Astrocyte (in vitro differentiated cells and primary cell): ENCODE measurements around the gene ALK. TPM values are rescaled to one million over a fixed set of nuclear protein-coding genes. Genes with fewer than 3 reads are reported as not detected.

ENCODE experiments used
- DNase-seq: peaks from one replicate; pipeline ENCODE4 v3.0.0-alpha.2; 2010; ENCODE audit warnings: low read depth
- FAIRE-seq: peaks from 2 replicates; lab custom pipeline; 2011; peaks lifted over from hg19 to GRCh38; lab: Jason Lieb, UNC
- H2AFZ ChIP-seq: 2 replicates; pipeline ENCODE4 v1.6.0; 2012; ENCODE audit warnings: low read depth, low read length, inconsistent platforms
- H3K27ac ChIP-seq: 2 replicates; pipeline ENCODE4 v1.5.1; 2011; ENCODE audit warnings: low read depth, low read length, inconsistent platforms
- H3K27me3 ChIP-seq: 2 replicates; pipeline ENCODE4 v1.6.0; 2011; ENCODE audit warnings: low read length, inconsistent platforms; ENCODE audit not compliant: insufficient read depth
- H3K36me3 ChIP-seq: 2 replicates; pipeline ENCODE4 v1.5.1; 2011; ENCODE audit warnings: low read length, inconsistent platforms; ENCODE audit not compliant: insufficient read depth
- H3K4me1 ChIP-seq: 2 replicates; pipeline ENCODE4 v1.5.1; 2011; ENCODE audit warnings: low read length, inconsistent platforms; ENCODE audit not compliant: insufficient read depth
- H3K4me2 ChIP-seq: 2 replicates; pipeline ENCODE4 v1.6.0; 2012; ENCODE audit warnings: low read length, inconsistent platforms
- H3K4me3 ChIP-seq: 2 replicates; pipeline ENCODE4 v1.5.1; 2011; ENCODE audit warnings: low read depth, mild to moderate bottlenecking, low read length, inconsistent platforms; ENCODE audit not compliant: insufficient read depth
- H3K79me2 ChIP-seq: 2 replicates; pipeline ENCODE4 v1.6.0; 2012; ENCODE audit warnings: mild to moderate bottlenecking, low read length, inconsistent platforms; ENCODE audit not compliant: insufficient read depth
- H3K9ac ChIP-seq: 2 replicates; pipeline ENCODE4 v1.6.0; 2012; ENCODE audit warnings: mild to moderate bottlenecking, low read length, inconsistent platforms
- H3K9me3 ChIP-seq: 2 replicates; pipeline ENCODE4 v1.5.1; 2012; ENCODE audit warnings: low read depth, mild to moderate bottlenecking, low read length, inconsistent platforms; ENCODE audit not compliant: insufficient read depth
- H4K20me1 ChIP-seq: 2 replicates; pipeline ENCODE4 v1.6.0; 2012; ENCODE audit warnings: low read length, inconsistent platforms; ENCODE audit not compliant: insufficient read depth
- H3K27ac Mint-ChIP-seq: one replicate; pipeline ENCODE4 v1.8.0; 2021; ENCODE audit warnings: mild to moderate bottlenecking, mixed read lengths; ENCODE audit not compliant: unreplicated experiment
- H3K27me3 Mint-ChIP-seq: one replicate; pipeline ENCODE4 v1.8.0; 2021; ENCODE audit warnings: low read depth, mixed read lengths; ENCODE audit not compliant: unreplicated experiment
- H3K36me3 Mint-ChIP-seq: one replicate; pipeline ENCODE4 v1.8.0; 2021; ENCODE audit warnings: low read depth, mixed read lengths; ENCODE audit not compliant: unreplicated experiment
- H3K4me1 Mint-ChIP-seq: one replicate; pipeline ENCODE4 v1.8.0; 2021; ENCODE audit warnings: low read depth, mixed read lengths; ENCODE audit not compliant: unreplicated experiment
- H3K4me3 Mint-ChIP-seq: one replicate; pipeline ENCODE4 v1.8.0; 2021; ENCODE audit warnings: mild to moderate bottlenecking, moderate library complexity, mixed read lengths; ENCODE audit not compliant: unreplicated experiment
- H3K9me3 Mint-ChIP-seq: one replicate; pipeline ENCODE4 v1.8.0; 2021; ENCODE audit warnings: mild to moderate bottlenecking, mixed read lengths; ENCODE audit not compliant: unreplicated experiment
- CTCF ChIP-seq: IDR thresholded peaks from 2 replicates; pipeline ENCODE4 v1.5.1; 2011; ENCODE audit warnings: low read depth, mild to moderate bottlenecking, inconsistent platforms, low read length, moderate library complexity; ENCODE audit not compliant: insufficient read depth
- EZH2 ChIP-seq: IDR thresholded peaks from 2 replicates; pipeline ENCODE4 v1.6.1; 2012; ENCODE audit warnings: mild to moderate bottlenecking, low read length, inconsistent platforms; ENCODE audit not compliant: insufficient read depth
- total RNA-seq: library from RNA; stranded (reverse); gene quantifications from 2 replicates; pipeline ENCODE4 v1.2.1, GENCODE V29; 2021

Gene ALK
- total RNA-seq, 1 donor from 2014 or later = 0.16 TPM

DNA sequence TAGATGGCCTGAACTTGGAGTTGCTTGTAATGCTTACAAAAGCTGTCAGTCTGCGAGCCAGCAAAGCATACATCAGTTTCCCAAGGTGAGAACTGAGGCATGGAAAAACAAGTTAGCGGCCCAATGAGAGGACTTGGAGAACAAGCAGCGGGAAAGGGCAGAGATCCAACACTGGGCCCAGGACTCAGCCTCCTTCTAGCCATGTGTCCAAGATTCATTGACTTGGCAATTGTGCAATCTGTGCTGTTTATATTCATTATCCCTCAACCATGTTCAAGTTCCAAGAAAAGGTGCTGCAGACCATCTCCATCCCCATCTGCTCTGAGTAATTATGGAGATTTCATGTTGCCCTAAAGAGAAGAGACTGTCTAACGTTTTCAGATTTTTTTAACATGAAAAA lies 187.4 kb downstream of the ALK start:
- Histone ChIP-seq H3K4me3 (no peak overlapping the region), H3K4me2 (no peak overlapping the region), H3K9me3 (no peaks in the 10 kb centered on the region), H3K4me1 (no peaks in the 10 kb centered on the region), H3K79me2 (no peaks in the 10 kb centered on the region), H4K20me1 (no peaks in the 10 kb centered on the region), H3K27ac (no peak overlapping the region), H3K27me3 (peaks cover 13% of the 10 kb centered on the region), H3K36me3 (no peaks in the 10 kb centered on the region), H3K9ac (no peak overlapping the region), H2AFZ (no peak overlapping the region)
- TF ChIP-seq CTCF = no peak
- no peak for TF ChIP-seq EZH2
- Mint-ChIP-seq H3K4me1 (no peaks in the 10 kb centered on the region), H3K27ac (no peak overlapping the region), H3K27me3 (peaks cover 19% of the 10 kb centered on the region), H3K4me3 (no peak overlapping the region), H3K36me3 (no peaks in the 10 kb centered on the region), H3K9me3 (no peaks in the 10 kb centered on the region)
- FAIRE-seq = no peak
- DNase-seq = no peak

DNA sequence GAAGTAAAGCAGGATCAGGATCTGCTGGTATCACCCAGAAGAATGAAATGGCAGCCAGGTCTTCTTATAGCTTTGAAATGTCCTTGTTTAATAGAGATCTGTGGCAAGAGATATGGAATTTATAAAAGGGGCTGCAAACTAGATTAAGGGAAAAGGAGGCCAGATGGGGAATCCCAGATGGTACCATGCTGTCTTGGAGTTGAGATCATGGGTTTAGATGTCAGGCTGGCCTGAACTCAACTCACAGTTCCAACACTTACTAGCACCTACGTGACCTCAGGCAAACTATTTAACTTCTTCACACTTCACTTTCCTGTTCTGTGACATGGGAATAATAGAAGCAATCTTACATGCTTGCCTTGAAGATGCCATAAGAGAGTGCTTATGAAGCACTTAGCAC lies 188.2 kb downstream of the ALK start:
- Histone ChIP-seq H3K36me3 (no peaks in the 10 kb centered on the region), H3K27me3 (peaks cover 15% of the 10 kb centered on the region), H4K20me1 (no peaks in the 10 kb centered on the region), H3K4me1 (no peaks in the 10 kb centered on the region), H3K79me2 (no peaks in the 10 kb centered on the region), H2AFZ (no peak overlapping the region), H3K27ac (no peak overlapping the region), H3K9ac (no peak overlapping the region), H3K4me3 (no peak overlapping the region), H3K9me3 (no peaks in the 10 kb centered on the region), H3K4me2 (no peak overlapping the region)
- FAIRE-seq = no peak
- peaks cover under 1% of the 10 kb centered on the region for H3K36me3 Mint-ChIP-seq
- no peaks in the 10 kb centered on the region for H3K9me3 Mint-ChIP-seq
- TF ChIP-seq EZH2 (no peak), CTCF (no peak)
- H3K4me1 Mint-ChIP-seq = no peaks in the 10 kb centered on the region
- no peak overlapping the region for H3K27ac Mint-ChIP-seq
- H3K4me3 Mint-ChIP-seq = no peak overlapping the region
- peaks cover 18% of the 10 kb centered on the region for H3K27me3 Mint-ChIP-seq
- DNase-seq = no peak

DNA sequence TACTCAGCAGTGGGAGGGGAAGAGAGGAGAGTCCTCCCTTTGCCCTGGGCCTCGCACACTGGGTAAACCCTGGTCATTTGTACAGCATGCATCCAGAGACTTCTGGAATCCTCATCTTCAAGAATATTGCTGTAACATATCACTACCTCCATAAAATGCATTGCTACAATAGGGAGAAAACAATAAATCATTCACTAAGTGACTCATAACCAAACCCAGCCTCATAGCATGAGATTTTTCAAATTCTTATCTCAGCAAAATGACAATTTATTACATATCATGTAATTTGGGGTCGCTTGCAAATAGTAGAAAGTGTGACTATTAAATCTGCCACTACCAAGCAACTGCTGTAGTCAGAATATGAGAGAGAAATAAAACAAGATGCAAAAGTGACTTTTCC lies 189.4 kb downstream of the ALK start:
- no peak overlapping the region for H3K4me3 ChIP-seq
- Mint-ChIP-seq H3K27ac (no peak overlapping the region), H3K36me3 (peaks cover 1% of the 10 kb centered on the region), H3K4me3 (no peak overlapping the region), H3K9me3 (no peaks in the 10 kb centered on the region), H3K27me3 (peaks cover 21% of the 10 kb centered on the region), H3K4me1 (no peaks in the 10 kb centered on the region)
- no peaks in the 10 kb centered on the region for H3K79me2 ChIP-seq
- no peaks in the 10 kb centered on the region for H3K9me3 ChIP-seq
- FAIRE-seq (no peak), DNase-seq (peak; percentile 6)
- TF ChIP-seq CTCF (no peak), EZH2 (no peak)
- no peak overlapping the region for H3K4me2 ChIP-seq
- H3K9ac ChIP-seq = no peak overlapping the region
- no peaks in the 10 kb centered on the region for H3K4me1 ChIP-seq
- H4K20me1 ChIP-seq = no peaks in the 10 kb centered on the region
- no peaks in the 10 kb centered on the region for H3K36me3 ChIP-seq
- H3K27ac ChIP-seq = no peak overlapping the region
- peaks cover 11% of the 10 kb centered on the region for H3K27me3 ChIP-seq
- no peak overlapping the region for H2AFZ ChIP-seq
